Measurements from ENCODE around the gene AKR1C4.
"Not testable (repeated sequence)": the region's sequence is repeated elsewhere in the genome, so short reads cannot be mapped to it uniquely, and the experiment has no call there.

The AKR1C4 gene

GRCh38 chr10:5209776-5210175, 13.1 kb downstream of the AKR1C4 start:
- not testable (repeated sequence) for DNase-seq

GRCh38 chr10:5210261-5210660, 13.6 kb downstream of the AKR1C4 start:
- not testable (repeated sequence) for DNase-seq

DNA sequence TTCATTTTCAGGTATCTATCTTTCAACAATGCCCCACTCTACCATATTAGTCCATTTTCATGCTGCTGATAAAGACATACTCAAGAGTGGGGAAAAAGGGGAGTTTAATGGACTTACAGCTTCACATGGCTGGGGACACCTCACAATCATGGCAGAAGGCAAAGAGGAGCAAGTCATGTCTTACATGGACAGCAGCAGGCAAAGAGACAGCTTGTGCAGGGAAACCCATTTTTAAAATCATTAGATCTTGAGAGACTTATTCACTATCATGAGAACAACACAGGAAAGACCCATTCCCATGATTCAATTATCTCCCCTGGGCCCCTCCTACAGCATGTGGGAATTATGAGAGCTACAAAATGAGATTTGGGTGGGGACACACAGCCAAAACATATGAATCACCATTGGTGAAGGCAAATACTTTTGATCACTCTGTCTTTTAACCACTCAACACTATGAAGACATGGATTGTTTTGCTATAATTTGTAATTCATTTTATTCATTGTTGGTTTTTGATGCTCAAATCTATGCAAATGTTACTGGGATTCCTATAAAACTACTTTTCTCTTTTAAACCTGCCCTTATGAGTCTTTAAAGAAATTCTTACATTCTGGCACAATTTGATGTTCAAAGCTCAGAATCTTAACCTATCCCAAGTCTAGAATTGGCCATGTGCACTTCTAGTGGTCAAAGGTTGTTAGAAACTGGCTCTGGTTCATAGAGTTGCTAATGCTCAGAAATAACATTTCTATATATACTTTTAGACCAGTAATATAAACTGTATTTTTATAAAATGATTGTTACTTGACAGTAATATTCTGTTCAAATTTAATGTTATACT, 15.3 kb downstream of the AKR1C4 start:
- DNase-seq = no peak

DNA sequence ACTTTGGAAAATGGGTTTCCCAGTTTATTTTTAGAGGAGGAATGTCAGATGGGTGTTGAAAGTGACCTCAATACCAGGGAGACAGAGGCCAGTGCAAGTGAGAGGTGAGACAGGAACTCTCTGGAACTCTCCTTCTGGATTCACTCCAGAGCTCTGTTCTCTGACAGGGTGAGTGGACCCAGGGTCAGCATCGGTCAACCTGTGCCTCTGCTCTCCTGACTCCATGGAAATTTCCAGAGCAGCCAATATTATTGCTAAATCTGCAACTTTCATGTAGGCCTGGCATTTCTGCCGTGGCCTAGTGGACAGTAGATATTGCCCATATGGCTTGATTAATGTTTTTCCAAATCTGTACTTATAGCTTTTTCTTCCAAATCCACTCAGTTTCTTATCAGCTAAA, 20.2 kb downstream of the AKR1C4 start:
- DNase-seq = no peak

DNA sequence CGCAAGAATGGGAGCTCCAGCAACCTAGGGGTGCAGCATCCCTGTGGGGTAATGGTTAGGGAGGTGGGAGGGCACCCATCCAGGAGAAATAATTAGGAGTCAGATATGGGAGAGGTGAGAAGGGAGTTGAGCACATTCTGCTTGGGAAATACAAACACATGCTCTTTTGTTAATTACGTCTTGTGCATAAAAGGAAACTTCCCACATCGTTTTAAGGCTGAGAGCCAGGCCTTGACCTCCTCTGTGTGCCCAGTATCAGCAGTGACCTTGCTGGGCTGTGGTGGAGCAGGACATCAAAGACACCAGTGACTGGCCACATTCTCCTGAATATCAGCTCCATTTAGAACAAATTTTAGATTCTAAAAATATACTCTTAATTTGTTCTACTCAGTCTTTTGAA, 22.6 kb downstream of the AKR1C4 start:
- DNase-seq = no peak

GRCh38 chr10:5222942-5223341, 26.3 kb downstream of the AKR1C4 start:
- not testable (repeated sequence) for DNase-seq

- DNase-seq = no peak
These were observed 32.4 kb downstream of the AKR1C4 start for GRCh38 chr10:5229019-5229418.

DNA sequence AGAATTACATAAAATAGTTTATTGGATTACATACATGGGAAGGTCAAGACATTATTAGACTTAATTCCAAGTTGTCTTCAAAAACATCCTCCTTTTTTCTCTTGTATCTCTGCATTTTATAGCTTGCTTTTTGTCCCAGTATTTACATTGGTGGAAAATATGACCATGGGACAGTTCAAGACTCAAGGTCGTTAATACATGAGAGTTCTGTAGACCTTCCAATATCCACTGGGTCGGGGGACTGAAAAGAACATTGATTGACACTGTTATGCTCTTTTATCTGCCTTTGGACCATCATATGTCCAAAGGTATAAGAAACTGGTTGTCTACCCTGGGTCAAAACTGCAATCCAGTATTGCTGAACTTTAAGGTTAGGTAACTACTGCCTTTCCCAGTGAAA, 36.7 kb downstream of the AKR1C4 start:
- DNase-seq = no peak

DNA sequence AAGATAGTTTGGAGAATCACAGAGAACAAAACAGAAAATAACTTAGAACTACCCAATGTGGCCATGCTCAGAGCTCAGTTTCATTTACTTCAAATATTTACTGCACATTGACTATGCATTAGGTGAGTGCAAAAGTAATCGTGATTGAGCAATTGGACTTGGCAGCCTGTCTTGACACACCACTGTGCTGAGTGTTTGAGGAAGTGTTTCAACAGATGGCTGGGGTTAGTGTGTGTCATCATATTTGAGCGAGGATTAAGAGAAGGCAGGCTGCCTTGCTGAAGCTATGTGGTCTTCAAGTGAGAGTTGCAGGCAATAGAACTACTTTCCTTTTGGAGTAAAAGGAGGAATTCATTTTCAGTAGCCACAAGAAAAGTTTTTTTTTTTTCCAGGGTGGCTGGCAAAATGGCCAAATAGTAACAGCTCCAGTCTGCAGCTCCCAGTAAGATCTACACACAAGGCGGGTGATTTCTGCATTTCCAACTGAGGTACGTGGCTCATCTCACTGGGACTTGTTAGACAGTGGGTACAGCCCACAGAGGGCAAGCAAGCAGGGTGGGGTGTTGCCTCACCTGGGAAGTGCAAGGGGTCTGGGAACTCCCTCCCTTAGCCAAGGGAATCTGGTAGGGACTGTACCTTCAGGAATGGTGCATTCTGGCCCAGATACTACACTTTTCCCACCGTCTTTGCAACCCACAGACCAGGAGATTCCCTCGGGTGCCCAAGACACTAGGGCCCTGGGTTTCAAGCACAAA, 37.6 kb downstream of the AKR1C4 start:
- DNase-seq = no peak

GRCh38 chr10:5237541-5237940, 40.9 kb downstream of the AKR1C4 start:
- not testable (repeated sequence) for DNase-seq

DNA sequence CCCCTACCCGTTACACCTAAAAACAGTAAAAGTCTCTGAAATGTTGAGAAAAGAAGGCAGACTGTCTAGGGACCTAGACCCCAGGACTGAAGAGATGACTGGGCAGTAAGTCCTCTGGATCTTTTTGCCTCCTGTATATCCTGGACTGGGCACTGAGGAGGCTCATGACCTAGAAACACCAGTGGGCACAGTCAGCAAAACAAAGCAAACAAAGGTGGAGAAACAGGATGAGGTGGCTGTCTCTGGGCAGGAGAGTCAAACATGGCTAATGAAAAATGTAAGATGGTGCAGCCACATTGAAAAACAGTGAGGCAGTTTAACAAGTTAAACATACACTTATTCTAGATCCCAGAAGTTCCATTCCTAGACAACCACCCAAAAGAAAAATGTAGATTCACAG, 45.9 kb downstream of the AKR1C4 start:
- no peak for DNase-seq

GRCh38 chr10:5243521-5243987, 46.9 kb downstream of the AKR1C4 start:
- no peak for DNase-seq

DNA sequence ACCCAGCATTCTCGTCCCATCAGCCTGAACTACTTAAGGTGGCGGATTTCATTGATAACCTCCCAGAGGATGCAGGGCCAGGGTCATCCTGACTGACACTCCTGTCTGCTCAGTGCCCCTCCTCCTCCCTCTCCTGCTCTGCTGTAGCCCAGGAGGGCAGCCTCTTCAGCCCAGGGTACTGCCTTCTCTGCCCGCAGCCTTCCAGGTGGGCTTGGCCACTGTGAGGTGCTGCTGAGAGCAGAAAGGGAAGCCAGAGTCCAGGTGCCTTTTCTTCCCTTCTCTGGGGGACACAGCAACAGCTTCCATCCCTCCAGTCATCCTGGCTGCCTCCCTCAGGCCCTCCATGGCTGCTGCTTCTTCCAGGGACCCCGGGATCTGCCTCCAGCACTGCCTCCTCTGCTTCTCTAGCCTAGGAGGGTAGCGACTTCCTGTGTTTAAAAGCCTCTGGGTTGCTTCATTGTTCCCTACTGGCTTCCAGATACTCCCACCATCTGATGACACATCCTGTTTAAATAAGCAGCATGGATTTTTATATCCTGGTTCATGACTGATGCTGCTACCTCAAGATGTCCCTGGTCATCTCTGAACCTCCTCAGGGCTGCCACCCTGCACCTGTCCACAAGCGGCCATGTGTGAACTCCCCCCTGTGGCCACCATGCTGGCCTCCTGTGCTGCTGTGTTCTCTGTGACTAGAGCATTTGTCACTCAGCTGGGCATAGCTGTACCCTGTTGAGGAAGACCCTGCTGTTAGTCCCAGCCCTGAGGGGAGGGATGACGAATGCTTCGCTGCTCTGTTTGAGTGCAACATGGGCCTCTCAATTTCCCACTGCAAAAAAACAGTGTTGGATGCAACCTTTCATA, 55.8 kb downstream of the AKR1C4 start:
- no peak for DNase-seq

- DNase-seq = no peak
These were observed 57.9 kb downstream of the AKR1C4 start for GRCh38 chr10:5254488-5254887.

DNA sequence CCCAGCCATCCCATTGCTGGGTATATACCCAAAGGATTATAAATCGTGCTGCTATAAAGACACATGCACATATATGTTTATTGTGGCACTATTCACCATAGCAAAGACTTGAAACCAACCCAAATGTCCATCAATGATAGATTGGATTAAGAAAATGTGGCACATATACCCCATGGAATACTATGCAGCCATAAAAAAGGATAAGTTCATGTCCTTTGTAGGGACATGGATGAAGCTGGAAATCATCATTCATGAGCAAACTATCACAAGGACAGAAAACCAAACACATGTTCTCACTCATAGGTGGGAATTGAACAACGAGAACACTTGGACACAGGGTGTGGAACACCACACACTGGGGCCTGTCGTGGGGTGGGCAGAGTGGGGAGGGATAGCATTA, 61.1 kb downstream of the AKR1C4 start:
- not testable (repeated sequence) for DNase-seq

- no peak for DNase-seq
These were observed 62.7 kb downstream of the AKR1C4 start for GRCh38 chr10:5259132-5259951.

GRCh38 chr10:5259952-5260578, 63.4 kb downstream of the AKR1C4 start:
- DNase-seq = no peak

GRCh38 chr10:5260828-5261227, 64.2 kb downstream of the AKR1C4 start:
- no peak for DNase-seq

GRCh38 chr10:5265139-5265538, 68.5 kb downstream of the AKR1C4 start:
- no peak for DNase-seq

DNA sequence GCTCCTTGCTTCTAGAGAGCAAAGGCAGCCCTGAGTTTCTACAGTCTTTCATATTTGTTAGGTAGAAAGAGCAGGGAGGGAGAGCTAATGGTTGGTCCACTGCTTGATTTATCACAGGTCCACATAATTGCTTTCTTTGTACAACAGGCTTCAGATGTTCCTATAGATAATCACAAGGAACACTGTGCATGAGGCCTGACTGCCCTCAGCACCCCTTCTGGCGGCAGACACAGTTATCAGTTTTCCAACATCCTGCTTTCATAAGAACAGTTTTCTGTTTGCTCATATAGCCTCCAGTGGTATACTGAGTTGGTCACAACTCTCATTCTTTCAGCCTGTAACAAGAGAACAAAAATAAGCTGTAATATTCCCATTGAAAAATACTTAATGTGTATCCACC, 69.7 kb downstream of the AKR1C4 start:
- no peak for DNase-seq

- DNase-seq = no peak
These were observed 70.2 kb downstream of the AKR1C4 start for GRCh38 chr10:5266804-5267203.

GRCh38 chr10:5268234-5268633, 71.6 kb downstream of the AKR1C4 start:
- DNase-seq = no peak

Data from activated CD4-positive, CD25-positive, alpha-beta regulatory T cell treated with anti-CD3 and anti-CD28 coated beads, Interleukin-2, amount 50 U/mL, for 72 hours (primary cell).